GM12878 (cell line): ENCODE results near the gene COL2A1. TPM values are rescaled to one million over a fixed set of nuclear protein-coding genes. Genes with fewer than 3 reads are reported as not detected.

Experiments used
- ATAC-seq: fragments of 200-7000 bp; cut with Tn5 transposase; 3 replicates; pipeline ENCODE4 v1.9.1; 2020; ENCODE audit warnings: mild to moderate bottlenecking, moderate library complexity
- BruUV-seq: library from RNA; stranded (reverse); fragments of 400-500 nt; replicated peaks from 2 replicates; lab custom pipeline; 2021; lab: Mats Ljungman, UMichigan
- CTCF ChIA-PET: fragments of 300-600 bp; sonication (Branson Sonifier 250); formaldehyde crosslinking; extraction: SDS; loops from one replicate; lab custom pipeline; 2021; ENCODE audit warnings: inconsistent platforms; lab: Yijun Ruan, JAX
- POLR2A ChIA-PET: fragments of 350-600 bp; formaldehyde crosslinking; extraction: SDS; loops from one replicate; lab custom pipeline; 2021; ENCODE audit warnings: inconsistent platforms; lab: Charles Lee
- RAD21 ChIA-PET: fragments of 300-600 bp; sonication (Branson Sonifier 250); formaldehyde crosslinking; loops from one replicate; lab custom pipeline; 2023; ENCODE audit warnings: antibody characterized with exemption; ENCODE audit not compliant: unreplicated experiment; lab: Charles Lee
- SMC1A ChIA-PET: fragments of 300-600 bp; sonication (Branson Sonifier 250); formaldehyde crosslinking; loops from one replicate; lab custom pipeline; 2023; ENCODE audit not compliant: unreplicated experiment, uncharacterized antibody; lab: Charles Lee
- DNase-seq: peaks from one replicate; pipeline ENCODE4 v3.0.0-alpha.2; 2011; ENCODE audit warnings: low read depth, low spot score
- FAIRE-seq: peaks from 3 replicates; lab custom pipeline; 2011; peaks lifted over from hg19 to GRCh38; lab: Jason Lieb, UNC
- H2AFZ ChIP-seq: 2 replicates; pipeline ENCODE4 v1.6.0; 2011; ENCODE audit warnings: low read depth, low read length, control low read depth; ENCODE audit not compliant: control insufficient read depth
- H3K27ac ChIP-seq: 2 replicates; pipeline ENCODE4 v1.5.1; 2011; ENCODE audit warnings: control low read depth; ENCODE audit not compliant: control insufficient read depth, insufficient read depth
- H3K27me3 ChIP-seq, 2 experiments: replicated peaks in 1 of 2; 2 replicates each; pipeline versions ENCODE4 v1.6.0 to v1.6.1; 2011; ENCODE audit warnings: low read length in 1 of 2; ENCODE audit not compliant: control insufficient read depth in 2 of 2, insufficient read depth in 2 of 2
- H3K36me3 ChIP-seq, 2 experiments: 2 replicates each; pipeline ENCODE4 v1.5.1; 2011; ENCODE audit warnings: low read length in 1 of 2; ENCODE audit not compliant: control insufficient read depth in 2 of 2, insufficient read depth in 2 of 2
- H3K4me1 ChIP-seq: 2 replicates; pipeline ENCODE4 v1.6.1; 2011; ENCODE audit warnings: mild to moderate bottlenecking, low read length, moderate library complexity, mixed read lengths; ENCODE audit not compliant: control insufficient read depth, insufficient read depth
- H3K4me2 ChIP-seq: 2 replicates; pipeline ENCODE4 v1.6.0; 2011; ENCODE audit warnings: control low read depth; ENCODE audit not compliant: control insufficient read depth, insufficient read depth
- H3K4me3 ChIP-seq: fragments of 200-600 bp; sonication (generic); 2 replicates; pipeline ENCODE4 v1.5.1; 2016
- H3K79me2 ChIP-seq: 2 replicates; pipeline ENCODE4 v1.6.0; 2011; ENCODE audit warnings: low read length; ENCODE audit not compliant: control insufficient read depth, insufficient read depth
- H3K9ac ChIP-seq: 2 replicates; pipeline ENCODE4 v1.8.0; 2011; ENCODE audit warnings: low read length, control low read depth, mixed read lengths; ENCODE audit not compliant: control insufficient read depth, insufficient read depth
- H3K9me3 ChIP-seq: replicated peaks from 3 replicates; pipeline ENCODE4 v1.5.1; 2011; ENCODE audit warnings: mild to moderate bottlenecking, low read length; ENCODE audit not compliant: control insufficient read depth, insufficient read depth
- H4K20me1 ChIP-seq: 2 replicates; pipeline ENCODE4 v1.6.0; 2011; ENCODE audit not compliant: control insufficient read depth, insufficient read depth
- CHD4 ChIP-seq: fragments of 200-600 bp; sonication (generic); IDR thresholded peaks from 2 replicates; pipeline ENCODE4 v1.6.1; 2016; ENCODE audit warnings: mild to moderate bottlenecking
- CTCF ChIP-seq, 3 experiments: IDR thresholded peaks in 2 of 3; conservative IDR thresholded peaks in 1 of 3; 2 replicates each; pipeline ENCODE4 v1.5.1; 2011; ENCODE audit warnings: low read depth in 3 of 3, low read length in 3 of 3, mild to moderate bottlenecking in 3 of 3, control low read depth in 2 of 3, moderate library complexity in 2 of 3, inconsistent platforms in 1 of 3, mixed read lengths in 1 of 3; ENCODE audit not compliant: control insufficient read depth in 2 of 3, insufficient read depth in 1 of 3; ENCODE audit errors: extremely low read depth in 1 of 3
- E2F4 ChIP-seq: IDR thresholded peaks from 2 replicates; pipeline ENCODE4 v1.6.1; 2012; ENCODE audit warnings: low read depth, low read length, improper control_type of control experiment
- EGR1 ChIP-seq, 2 experiments: IDR thresholded peaks; 1 replicate in 1 of 2; 2 replicates in 1 of 2; pipeline ENCODE4 v1.6.1; 2011 to 2012; ENCODE audit warnings: low read depth in 2 of 2, low read length in 2 of 2, borderline replicate concordance in 1 of 2, mild to moderate bottlenecking in 1 of 2, moderate library complexity in 1 of 2
- EZH2 ChIP-seq: IDR thresholded peaks from 2 replicates; pipeline ENCODE4 v1.6.1; 2012; ENCODE audit warnings: low read depth, mild to moderate bottlenecking, control low read depth, inconsistent platforms, low read length, borderline replicate concordance; ENCODE audit not compliant: control insufficient read depth
- HCFC1 ChIP-seq: fragments of 150-350 bp; IDR thresholded peaks from 2 replicates; pipeline ENCODE4 v1.6.1; 2014; ENCODE audit warnings: low read length
- MTA2 ChIP-seq: fragments of 450-650 bp; IDR thresholded peaks from 2 replicates; pipeline ENCODE4 v1.6.1; 2016; ENCODE audit warnings: low read depth, mild to moderate bottlenecking, moderate library complexity
- PKNOX1 ChIP-seq: fragments of 450-650 bp; IDR thresholded peaks from 2 replicates; pipeline ENCODE4 v1.6.1; 2016; ENCODE audit warnings: mild to moderate bottlenecking
- RAD21 ChIP-seq: IDR thresholded peaks from 2 replicates; pipeline ENCODE4 v1.6.1; 2011; ENCODE audit warnings: mild to moderate bottlenecking, low read depth, low read length, moderate library complexity; ENCODE audit not compliant: insufficient read depth
- RELA ChIP-seq: fragments of 450-650 bp; IDR thresholded peaks from 2 replicates; pipeline ENCODE4 v1.8.0; 2014; ENCODE audit warnings: borderline replicate concordance; ENCODE audit not compliant: partially characterized antibody
- SP1 ChIP-seq: IDR thresholded peaks from one replicate; pipeline ENCODE4 v1.6.1; 2011; ENCODE audit warnings: low read depth, low read length
- TCF12 ChIP-seq: IDR thresholded peaks from 2 replicates; pipeline ENCODE4 v1.6.1; 2011; ENCODE audit warnings: low read depth, mild to moderate bottlenecking, low read length
- WRNIP1 ChIP-seq: IDR thresholded peaks from 2 replicates; pipeline ENCODE4 v1.6.1; 2011; ENCODE audit warnings: low read depth, low read length, improper control_type of control experiment, borderline replicate concordance
- WGBS: methylation state at CpG from one replicate; pipeline ENCODE4 v1.1.6; 2016; ENCODE audit warnings: low lambda C conversion rate; ENCODE audit not compliant: insufficient replicate concordance, insufficient coverage; ENCODE audit errors: missing lambda C conversion rate; 5-methylcytosine and 5-hydroxymethylcytosine counted together
- in situ Hi-C: fragments of 300-500 bp; cut with MboI; formaldehyde crosslinking; loops from 9 replicates; pipeline ENCODE4 v1.14.3; 2018; ENCODE audit warnings: mixed read lengths
- intact Hi-C: fragments of 100-400 bp; cut with micrococcal nuclease; formaldehyde crosslinking; loops from one replicate; pipeline ENCODE4 v1.14.2; 2022; ENCODE audit not compliant: unreplicated experiment
- polyA plus RNA-seq, 11 experiments: library from polyadenylated mRNA; depleted of rRNA in 4 of 11; unstranded in 6 of 11; stranded (reverse) in 5 of 11; fragments of >200 nt; fragmentation: Nextera tagmentation in 4 of 11; fragmentation: Illumina TruSeq in 1 of 11; extraction: Ambion mirVana in 4 of 11; extraction: Trizol in 1 of 11; gene quantifications; 1 replicate in 1 of 11; 2 replicates in 10 of 11; pipeline versions ENCODE4 v1.2.1 to v1.2.3, GENCODE V29; 2011 to 2016; ENCODE audit warnings: inconsistent platforms in 2 of 11, missing spikeins in 2 of 11, low read depth in 1 of 11
- total RNA-seq, 4 experiments: library from RNA; depleted of rRNA in 3 of 4; stranded (reverse); fragments of >200 nt in 3 of 4; fragmentation: Illumina TruSeq in 1 of 4; extraction: Trizol in 1 of 4; gene quantifications; 2 replicates each; pipeline versions ENCODE4 v1.2.1 to v1.2.3, GENCODE V29; 2013 to 2021
- TF ChIP-seq, protein P1 (sequence below): fragments of 450-650 bp; IDR thresholded peaks from 2 replicates; pipeline ENCODE4 v1.6.1; 2017; ENCODE audit warnings: borderline replicate concordance

COL2A1 gene
- total and polyA plus RNA-seq, 10 of the 15 experiments (the other 5 are each of a cell fraction or from before 2014, with no cell fraction given) = 0.06 to 0.67 (median 0.19) TPM; not detected in 1

DNA sequence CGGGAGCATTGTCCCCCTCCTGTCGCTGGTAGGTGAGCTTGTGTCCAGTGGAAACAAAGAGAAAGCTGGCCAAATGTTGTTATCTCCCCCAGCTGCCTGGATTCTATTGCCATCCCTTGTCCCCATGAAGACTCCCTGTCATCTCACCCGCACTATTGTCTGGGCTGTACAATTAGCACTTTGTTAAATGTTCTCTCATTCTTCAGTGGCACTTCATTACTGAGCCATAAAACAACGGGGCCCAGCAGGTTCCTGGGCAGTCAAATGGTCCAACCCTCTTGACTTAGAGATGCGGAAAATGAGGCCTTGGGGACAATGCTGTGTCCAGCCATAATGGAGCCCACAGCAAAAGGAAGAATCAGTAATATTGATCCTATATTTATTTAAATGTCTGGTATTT is 13.2 kb upstream of the COL2A1 start:
- Histone ChIP-seq H2AFZ (no peak overlapping the region), H3K27ac (no peak overlapping the region), H3K4me1 (no peaks in the 10 kb centered on the region), H3K4me2 (no peak overlapping the region), H3K9me3 (no peaks in the 10 kb centered on the region), H3K9ac (no peak overlapping the region), H3K4me3 (no peak overlapping the region), H4K20me1 (no peaks in the 10 kb centered on the region), H3K79me2 (no peaks in the 10 kb centered on the region), H3K27me3 (peaks cover 5% of the 10 kb centered on the region in 2 experiments; a peak in 3 of 4 replicates), H3K36me3 (no peaks in the 10 kb centered on the region)
- DNase-seq (no peak), FAIRE-seq (no peak), ATAC-seq (no peak)
- ChIA-PET CTCF (no interaction called here), POLR2A (no interaction called here), RAD21 (no interaction called here), SMC1A (no interaction called here)
- in situ Hi-C loops (no loop called here), intact Hi-C loops (no loop called here)
- BruUV-seq = no TSS peak
- TF ChIP-seq EZH2 (no peak), SP1 (no peak), E2F4 (no peak), HCFC1 (no peak), TCF12 (no peak), CHD4 (no peak), PKNOX1 (no peak), RAD21 (no peak), RELA (no peak), CTCF (IDR thresholded peaks at IDR 0.05 in 2 of 3, conservative IDR thresholded peaks at IDR 0.05 in 1 of 3; ENCODE audit: control insufficient read depth in 2 of 3, extremely low read depth in 1 of 3, insufficient read depth in 1 of 3, low read depth in 3 of 3, low read length in 3 of 3) (no peak), MTA2 (no peak), EGR1 (IDR thresholded peaks at IDR 0.05; ENCODE audit: borderline replicate concordance in 1 of 2, low read depth in 2 of 2, low read length in 2 of 2) (no peak), WRNIP1 (no peak)
- TF ChIP-seq, protein P1, sequence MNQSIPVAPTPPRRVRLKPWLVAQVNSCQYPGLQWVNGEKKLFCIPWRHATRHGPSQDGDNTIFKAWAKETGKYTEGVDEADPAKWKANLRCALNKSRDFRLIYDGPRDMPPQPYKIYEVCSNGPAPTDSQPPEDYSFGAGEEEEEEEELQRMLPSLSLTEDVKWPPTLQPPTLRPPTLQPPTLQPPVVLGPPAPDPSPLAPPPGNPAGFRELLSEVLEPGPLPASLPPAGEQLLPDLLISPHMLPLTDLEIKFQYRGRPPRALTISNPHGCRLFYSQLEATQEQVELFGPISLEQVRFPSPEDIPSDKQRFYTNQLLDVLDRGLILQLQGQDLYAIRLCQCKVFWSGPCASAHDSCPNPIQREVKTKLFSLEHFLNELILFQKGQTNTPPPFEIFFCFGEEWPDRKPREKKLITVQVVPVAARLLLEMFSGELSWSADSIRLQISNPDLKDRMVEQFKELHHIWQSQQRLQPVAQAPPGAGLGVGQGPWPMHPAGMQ = no peak
- 42% methylated on average over 5 of the region's 5 CpGs for WGBS
